Measurements from ENCODE around the gene CHN2.
A peak's percentile ranks its signal among the peaks of the same experiment; 100 is the strongest.

Gene CHN2

DNA sequence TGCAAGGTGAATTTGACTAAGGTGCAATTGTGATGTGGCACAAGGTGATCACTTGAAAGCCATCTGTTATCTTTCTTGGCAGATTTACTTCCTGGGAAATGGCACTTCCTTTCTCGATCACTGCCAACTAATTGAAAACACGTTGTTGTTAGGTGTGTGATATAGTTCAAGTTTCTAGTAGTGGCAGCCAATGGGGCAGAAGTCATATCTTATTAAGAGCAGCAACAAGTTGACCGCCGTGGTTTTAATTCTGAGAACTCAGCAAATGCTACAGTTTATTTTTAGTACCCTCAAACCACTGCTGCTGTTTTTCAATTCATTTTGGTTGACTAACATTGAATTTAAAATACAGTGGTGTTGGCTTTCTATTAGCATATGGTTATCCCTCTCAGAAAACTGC is 1.6 kb downstream of the CHN2 start:
- H3K27me3 ChIP-seq (ENCODE audit: insufficient read depth, low read depth, severe bottlenecking), result peaks cover 42% of the 10 kb centered on the region
- no peaks in the 10 kb centered on the region for H3K9me3 ChIP-seq (ENCODE audit: severe bottlenecking)
- DNase-seq, result no peak
- TF ChIP-seq, protein P1, sequence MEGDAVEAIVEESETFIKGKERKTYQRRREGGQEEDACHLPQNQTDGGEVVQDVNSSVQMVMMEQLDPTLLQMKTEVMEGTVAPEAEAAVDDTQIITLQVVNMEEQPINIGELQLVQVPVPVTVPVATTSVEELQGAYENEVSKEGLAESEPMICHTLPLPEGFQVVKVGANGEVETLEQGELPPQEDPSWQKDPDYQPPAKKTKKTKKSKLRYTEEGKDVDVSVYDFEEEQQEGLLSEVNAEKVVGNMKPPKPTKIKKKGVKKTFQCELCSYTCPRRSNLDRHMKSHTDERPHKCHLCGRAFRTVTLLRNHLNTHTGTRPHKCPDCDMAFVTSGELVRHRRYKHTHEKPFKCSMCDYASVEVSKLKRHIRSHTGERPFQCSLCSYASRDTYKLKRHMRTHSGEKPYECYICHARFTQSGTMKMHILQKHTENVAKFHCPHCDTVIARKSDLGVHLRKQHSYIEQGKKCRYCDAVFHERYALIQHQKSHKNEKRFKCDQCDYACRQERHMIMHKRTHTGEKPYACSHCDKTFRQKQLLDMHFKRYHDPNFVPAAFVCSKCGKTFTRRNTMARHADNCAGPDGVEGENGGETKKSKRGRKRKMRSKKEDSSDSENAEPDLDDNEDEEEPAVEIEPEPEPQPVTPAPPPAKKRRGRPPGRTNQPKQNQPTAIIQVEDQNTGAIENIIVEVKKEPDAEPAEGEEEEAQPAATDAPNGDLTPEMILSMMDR (IDR thresholded peaks at IDR 0.05; ENCODE audit: low read depth, low read length), result no peak
- H3K4me3 ChIP-seq (ENCODE audit: low read depth, low read length), result no peak overlapping the region
- no peaks in the 10 kb centered on the region for H3K36me3 ChIP-seq
- no peak overlapping the region for H3K27ac ChIP-seq

DNA sequence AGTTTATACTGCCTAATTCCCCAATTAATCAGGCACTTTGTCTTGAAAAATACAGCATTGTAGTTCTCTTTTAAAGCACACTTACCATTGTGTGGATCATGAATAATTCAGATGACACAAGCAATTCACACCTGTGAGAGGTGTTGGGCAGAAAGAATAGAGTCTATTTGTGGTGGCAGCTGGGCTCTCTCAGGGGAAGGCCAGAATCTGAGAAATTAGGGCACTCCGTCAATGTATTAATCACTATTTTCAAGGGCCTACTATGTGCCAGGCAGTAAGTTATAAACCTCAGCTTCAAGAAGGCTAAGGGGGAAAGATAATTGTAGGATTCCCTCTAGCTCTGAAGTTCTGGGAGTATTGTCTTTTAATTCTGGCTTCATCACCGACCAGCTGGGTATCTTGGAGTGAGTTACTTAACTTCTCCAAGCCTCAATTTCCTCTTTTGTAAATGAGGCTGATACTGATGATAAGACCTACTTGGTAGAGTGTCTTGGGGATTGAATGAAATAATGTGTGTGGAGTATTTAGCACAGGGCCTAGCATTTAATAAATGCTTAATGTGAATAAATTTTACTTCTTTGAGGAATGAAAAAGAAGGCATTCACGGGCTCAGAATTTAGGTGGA is 2.5 kb downstream of the CHN2 start:
- TF ChIP-seq, protein P1 (IDR thresholded peaks at IDR 0.05; ENCODE audit: low read depth, low read length), result no peak
- H3K36me3 ChIP-seq, result no peaks in the 10 kb centered on the region
- peaks cover 39% of the 10 kb centered on the region for H3K27me3 ChIP-seq (ENCODE audit: insufficient read depth, low read depth, severe bottlenecking)
- no peaks in the 10 kb centered on the region for H3K9me3 ChIP-seq (ENCODE audit: severe bottlenecking)
- no peak overlapping the region for H3K4me3 ChIP-seq (ENCODE audit: low read depth, low read length)
- DNase-seq, result no peak
- H3K27ac ChIP-seq, result no peak overlapping the region

DNA sequence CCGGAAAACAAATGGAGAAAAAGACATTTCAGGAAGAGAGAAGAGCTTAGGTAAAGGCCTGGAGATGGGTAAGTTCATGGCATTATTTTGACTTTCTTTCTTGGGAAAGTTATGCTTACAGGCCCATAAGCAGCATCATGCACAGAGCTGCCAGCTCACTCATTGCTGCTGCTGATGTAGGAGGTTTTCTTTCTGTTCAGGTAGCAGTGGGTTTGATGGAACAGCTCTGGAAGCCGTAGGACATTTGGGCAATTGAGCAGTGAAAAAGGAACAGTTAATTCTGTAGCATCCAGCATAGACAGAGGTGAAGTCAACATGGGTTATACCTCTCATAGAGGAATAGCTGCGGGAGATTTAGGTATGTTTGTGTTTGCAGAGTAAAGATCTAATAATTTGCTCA is 3.3 kb downstream of the CHN2 start:
- Histone ChIP-seq H3K4me3 (ENCODE audit: low read depth, low read length) (no peak overlapping the region), H3K36me3 (no peaks in the 10 kb centered on the region), H3K9me3 (ENCODE audit: severe bottlenecking) (no peaks in the 10 kb centered on the region), H3K27me3 (ENCODE audit: insufficient read depth, low read depth, severe bottlenecking) (peaks cover 34% of the 10 kb centered on the region), H3K27ac (no peak overlapping the region)
- no peak for DNase-seq
- TF ChIP-seq, protein P1 (IDR thresholded peaks at IDR 0.05; ENCODE audit: low read depth, low read length), result no peak

DNA sequence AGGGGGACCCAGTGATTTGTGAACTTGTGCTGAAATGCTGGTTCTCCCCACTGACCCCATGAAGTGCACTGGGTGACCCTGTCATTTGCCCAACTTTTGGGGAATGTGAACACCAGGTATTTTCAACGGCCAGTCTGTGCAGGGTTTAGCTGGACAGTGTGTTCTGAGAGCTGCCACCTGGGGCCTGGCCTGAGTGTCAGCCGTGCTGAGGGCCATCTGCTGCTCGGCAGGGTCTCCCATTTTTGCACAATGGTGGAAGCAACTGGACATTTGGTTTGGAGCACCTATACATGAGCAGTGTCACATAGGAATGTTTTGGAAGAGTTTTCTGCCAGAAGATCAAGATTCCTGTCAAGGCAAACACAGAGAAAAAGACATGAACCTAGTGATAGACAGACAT is 5.2 kb downstream of the CHN2 start:
- no peak overlapping the region for H3K27ac ChIP-seq
- no peaks in the 10 kb centered on the region for H3K36me3 ChIP-seq
- TF ChIP-seq, protein P1 (IDR thresholded peaks at IDR 0.05; ENCODE audit: low read depth, low read length), result no peak
- DNase-seq, result peak; percentile 22
- H3K4me3 ChIP-seq (ENCODE audit: low read depth, low read length), result no peak overlapping the region
- H3K9me3 ChIP-seq (ENCODE audit: severe bottlenecking), result no peaks in the 10 kb centered on the region
- H3K27me3 ChIP-seq (ENCODE audit: insufficient read depth, low read depth, severe bottlenecking), result peaks cover 21% of the 10 kb centered on the region

DNA sequence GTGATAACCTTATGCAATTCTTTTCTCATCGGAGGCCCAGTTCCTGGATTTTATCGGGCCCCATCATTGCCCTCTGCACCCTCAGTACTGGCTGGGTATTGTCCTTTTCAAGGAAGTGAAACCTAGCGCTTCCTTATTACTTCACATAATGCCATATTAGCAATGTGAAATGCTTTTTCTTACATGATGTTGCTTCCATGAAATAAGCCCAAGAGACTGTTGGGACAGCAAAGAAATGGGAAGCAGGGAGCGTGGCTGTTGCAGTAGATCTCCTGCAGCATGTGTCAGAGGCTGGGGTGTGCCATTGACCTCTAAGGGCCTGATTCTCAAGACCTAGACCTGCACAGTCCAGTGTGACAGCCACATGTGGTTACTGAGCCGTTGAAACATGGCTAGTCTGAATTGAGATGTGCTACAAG is 8.1 kb downstream of the CHN2 start:
- no peak for DNase-seq
- TF ChIP-seq, protein P1 (IDR thresholded peaks at IDR 0.05; ENCODE audit: low read depth, low read length), result no peak
- Histone ChIP-seq H3K4me3 (ENCODE audit: low read depth, low read length) (no peak overlapping the region), H3K27me3 (ENCODE audit: insufficient read depth, low read depth, severe bottlenecking) (no peaks in the 10 kb centered on the region), H3K9me3 (ENCODE audit: severe bottlenecking) (no peaks in the 10 kb centered on the region), H3K36me3 (no peaks in the 10 kb centered on the region), H3K27ac (no peak overlapping the region)

Measured in WERI-Rb-1 (cell line).